NCI-H146 (cell line): ENCODE results near the gene SYTL2.
A peak's percentile ranks its signal among the peaks of the same experiment; 100 is the strongest.
"Not testable (repeated sequence)": the region's sequence is repeated elsewhere in the genome, so short reads cannot be mapped to it uniquely, and the experiment has no call there.

Source experiments
- DNase-seq: peaks from one replicate; lab custom pipeline; 2025; lab: John Stamatoyannopoulos, UW

Gene SYTL2

DNA sequence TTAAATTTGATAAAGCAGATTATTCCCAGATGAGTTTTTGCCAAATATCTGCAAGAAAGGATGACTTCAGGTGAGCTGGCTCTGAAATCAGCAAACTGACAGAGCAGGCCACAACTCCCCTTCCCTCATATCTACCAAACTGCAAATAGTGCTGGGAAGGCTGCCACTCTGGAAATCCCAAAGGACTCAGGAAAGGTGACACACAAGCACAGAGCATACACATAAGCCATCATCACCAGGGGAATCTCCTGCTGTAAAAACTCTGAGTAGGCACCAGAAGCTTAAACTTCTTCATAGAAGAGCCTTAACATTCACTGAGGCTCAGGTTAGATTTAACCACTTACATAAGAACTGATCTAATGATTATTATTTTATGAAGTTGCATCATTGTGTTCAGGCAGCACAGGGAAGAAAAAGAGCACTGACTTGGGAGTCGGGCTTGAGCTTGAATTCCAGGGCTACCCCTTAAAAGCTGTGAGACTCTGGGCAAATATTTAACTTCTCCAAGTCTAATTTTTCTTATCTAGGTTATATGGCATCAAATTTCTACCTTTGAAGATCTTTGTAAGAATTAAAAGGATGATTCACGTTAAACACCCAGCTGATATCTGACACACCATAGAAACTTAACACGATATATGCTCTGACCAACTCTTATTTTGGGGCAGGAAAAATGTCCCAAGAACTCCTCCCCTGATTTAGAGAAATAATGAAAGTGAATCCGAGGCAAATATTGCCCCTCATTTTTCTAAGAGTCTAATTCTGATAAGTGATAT, 15.0 kb downstream of the SYTL2 start:
- DNase-seq, result no peak

- no peak for DNase-seq
Measured at GRCh38 chr11:85791409-85791990, 19.4 kb downstream of the SYTL2 start.

- no peak for DNase-seq
Measured at GRCh38 chr11:85787809-85788760, 22.9 kb downstream of the SYTL2 start.

GRCh38 chr11:85787168-85787567, 23.8 kb downstream of the SYTL2 start:
- no peak for DNase-seq

GRCh38 chr11:85784480-85785265, 26.3 kb downstream of the SYTL2 start:
- no peak for DNase-seq

- no peak for DNase-seq
Measured at GRCh38 chr11:85783758-85784157, 27.2 kb downstream of the SYTL2 start.

DNA sequence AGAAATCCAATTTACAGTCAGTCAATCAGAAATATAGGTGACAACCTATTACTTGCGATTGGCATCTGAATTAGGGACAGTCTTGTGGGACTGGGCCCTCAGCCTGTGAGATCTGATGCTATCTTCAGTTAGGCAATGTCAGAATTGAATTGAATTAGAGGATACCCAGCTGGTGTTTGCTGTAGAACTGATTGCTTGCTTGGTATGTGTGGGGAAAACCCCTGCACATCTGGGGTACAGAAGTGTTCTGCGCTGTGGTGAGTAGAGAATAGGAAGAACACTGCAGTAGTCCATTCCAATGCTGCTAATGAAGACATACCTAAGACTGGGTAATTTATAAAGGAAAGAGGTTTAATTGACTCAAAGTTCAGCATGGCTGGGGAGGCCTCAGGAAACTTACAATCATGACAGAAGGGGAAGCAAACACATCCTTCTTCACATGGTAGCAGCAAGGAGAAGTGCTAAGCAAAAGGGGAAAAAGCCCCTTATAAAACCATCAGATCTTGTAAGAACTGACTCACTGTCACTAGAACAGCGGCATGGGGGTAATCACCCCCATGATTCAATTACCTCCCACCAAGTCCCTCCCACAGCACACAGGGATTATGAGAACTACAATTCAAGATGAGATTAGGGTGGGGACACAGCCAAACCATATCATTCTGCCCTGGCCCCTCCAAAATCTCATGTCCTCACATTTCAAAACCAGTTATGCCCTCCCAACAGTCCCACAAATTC, 30.0 kb downstream of the SYTL2 start:
- not testable (repeated sequence) for DNase-seq

- no peak for DNase-seq
Measured at GRCh38 chr11:85779956-85780640, 30.8 kb downstream of the SYTL2 start.

GRCh38 chr11:85777603-85777972, 33.4 kb downstream of the SYTL2 start:
- not testable (repeated sequence) for DNase-seq

DNA sequence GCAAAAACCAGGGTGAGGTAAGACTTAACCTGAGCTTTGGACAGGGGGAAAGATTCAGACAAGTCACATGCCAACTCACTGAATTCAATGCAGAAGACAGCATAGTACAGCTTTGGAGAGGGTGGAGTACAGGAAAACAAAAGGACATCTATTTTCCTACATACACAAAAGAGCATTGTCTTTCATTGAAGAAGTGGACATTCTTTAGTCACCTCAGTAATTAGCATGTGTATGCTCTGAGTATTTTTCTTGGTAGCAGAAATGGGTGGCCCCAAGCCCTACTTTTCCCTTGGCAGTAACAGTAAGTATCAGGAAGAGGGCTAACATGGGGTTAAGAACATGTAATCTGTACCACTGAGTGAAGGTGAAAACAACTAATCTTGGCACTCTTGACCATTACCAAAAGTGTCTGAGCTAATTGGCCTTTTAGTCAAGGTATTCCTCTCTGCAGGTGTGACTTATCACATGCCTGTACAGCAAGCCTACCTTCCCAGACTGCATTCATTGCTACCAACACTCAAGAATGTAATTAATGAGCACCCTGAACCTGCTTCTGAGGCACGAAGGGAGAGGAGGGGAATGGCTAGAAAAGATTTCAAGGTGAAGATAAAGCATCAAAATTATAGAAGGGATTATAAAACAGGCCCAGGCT, 33.9 kb downstream of the SYTL2 start:
- no peak for DNase-seq

DNA sequence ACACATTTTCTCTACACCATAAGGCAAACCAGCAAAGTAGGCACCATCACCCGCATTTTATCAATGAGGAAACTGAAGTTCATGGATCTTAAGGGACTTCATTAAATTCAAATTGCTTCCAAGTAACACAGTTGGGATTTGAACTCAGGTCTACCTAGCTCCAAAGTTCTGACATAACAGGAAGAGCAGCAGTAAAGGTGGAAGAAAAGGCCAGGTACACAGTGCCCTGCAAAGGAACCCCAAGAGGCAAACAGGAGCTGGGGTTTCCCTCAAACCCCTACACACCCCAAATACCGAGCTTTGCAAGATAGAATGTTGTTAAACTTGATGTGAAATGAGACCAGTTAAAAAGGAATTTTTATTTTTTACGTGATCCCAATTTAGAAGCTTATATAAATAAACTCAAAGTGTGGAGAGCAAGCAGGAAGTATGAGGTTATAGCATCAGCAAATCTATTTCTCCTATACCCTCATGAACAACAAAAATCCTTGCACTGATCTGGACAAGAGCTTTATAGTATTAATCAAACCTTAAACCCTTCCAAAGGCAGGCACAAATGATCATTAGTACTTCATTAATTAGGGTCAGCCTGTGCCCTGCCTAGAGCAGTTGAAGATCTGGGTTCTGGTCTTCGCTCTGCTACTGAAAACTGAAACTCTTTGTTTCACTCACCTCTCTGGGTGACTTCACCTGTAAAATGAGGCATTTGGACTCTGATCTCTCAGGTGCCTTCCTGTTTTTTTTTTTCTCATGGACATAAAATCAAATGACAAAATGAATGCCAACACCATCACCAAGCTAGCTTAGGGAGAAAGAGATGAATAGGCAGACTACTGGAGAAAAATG, 36.5 kb downstream of the SYTL2 start:
- no peak for DNase-seq

DNA sequence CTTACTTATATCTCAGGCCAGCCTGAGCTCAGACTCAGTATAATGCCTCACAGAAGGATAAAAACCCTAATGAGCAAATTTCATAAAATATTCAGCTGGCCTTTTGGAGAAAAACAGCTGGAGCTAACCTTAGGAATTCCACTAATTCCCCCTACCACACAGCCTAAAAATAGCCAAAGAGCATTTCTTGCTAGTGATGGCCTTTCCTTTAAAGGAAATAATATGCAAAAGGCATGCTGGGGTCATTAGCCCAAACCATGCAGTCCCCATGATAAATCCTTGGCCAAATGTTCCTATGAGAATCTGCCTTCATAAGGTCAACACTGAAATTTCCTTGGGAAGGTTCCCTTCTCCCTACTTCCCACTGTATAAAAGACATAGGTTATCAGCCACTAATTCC, 38.2 kb downstream of the SYTL2 start:
- no peak for DNase-seq

GRCh38 chr11:85771568-85771967, 39.4 kb downstream of the SYTL2 start:
- no peak for DNase-seq

- peak; percentile 5 for DNase-seq
Measured at GRCh38 chr11:85769771-85770170, 41.2 kb downstream of the SYTL2 start.

GRCh38 chr11:85768473-85769146, 42.3 kb downstream of the SYTL2 start:
- DNase-seq, result no peak

GRCh38 chr11:85767246-85767945, 43.5 kb downstream of the SYTL2 start:
- DNase-seq, result no peak

- DNase-seq, result no peak
Measured at GRCh38 chr11:85766721-85767161, 44.2 kb downstream of the SYTL2 start.

- DNase-seq, result no peak
Measured at GRCh38 chr11:85764796-85765195, 46.1 kb downstream of the SYTL2 start.
